LNCAP (cell line): ENCODE measurements around the gene GPAM.
A peak's percentile ranks its signal among the peaks of the same experiment; 100 is the strongest.

Experiments used
- TF ChIP-seq, protein P1 (sequence below): fragments of 450-650 bp; IDR thresholded peaks from 2 replicates; pipeline ENCODE4 v1.5.1; 2017; ENCODE audit warnings: mild to moderate bottlenecking

GPAM gene

DNA sequence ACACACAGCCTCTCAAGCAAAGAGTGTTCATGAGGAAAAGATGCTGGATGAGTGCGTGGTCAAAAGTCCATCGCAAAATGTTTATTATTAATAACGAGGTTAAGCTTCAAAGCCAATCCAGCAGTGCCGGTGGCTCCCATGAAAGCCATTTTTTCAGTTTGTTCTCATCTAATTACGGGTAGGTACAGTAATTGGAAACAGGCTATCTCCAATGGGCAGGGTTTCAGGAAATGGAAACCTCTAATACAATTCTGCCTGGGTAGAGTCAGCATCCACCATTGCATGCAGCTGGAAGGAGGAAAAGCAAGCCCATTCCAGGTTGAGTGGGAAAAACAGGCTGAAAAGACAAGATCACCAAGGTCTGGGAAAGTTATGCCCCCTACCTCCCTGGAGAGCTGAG lies 57.4 kb downstream of the GPAM start:
- TF ChIP-seq, protein P1, sequence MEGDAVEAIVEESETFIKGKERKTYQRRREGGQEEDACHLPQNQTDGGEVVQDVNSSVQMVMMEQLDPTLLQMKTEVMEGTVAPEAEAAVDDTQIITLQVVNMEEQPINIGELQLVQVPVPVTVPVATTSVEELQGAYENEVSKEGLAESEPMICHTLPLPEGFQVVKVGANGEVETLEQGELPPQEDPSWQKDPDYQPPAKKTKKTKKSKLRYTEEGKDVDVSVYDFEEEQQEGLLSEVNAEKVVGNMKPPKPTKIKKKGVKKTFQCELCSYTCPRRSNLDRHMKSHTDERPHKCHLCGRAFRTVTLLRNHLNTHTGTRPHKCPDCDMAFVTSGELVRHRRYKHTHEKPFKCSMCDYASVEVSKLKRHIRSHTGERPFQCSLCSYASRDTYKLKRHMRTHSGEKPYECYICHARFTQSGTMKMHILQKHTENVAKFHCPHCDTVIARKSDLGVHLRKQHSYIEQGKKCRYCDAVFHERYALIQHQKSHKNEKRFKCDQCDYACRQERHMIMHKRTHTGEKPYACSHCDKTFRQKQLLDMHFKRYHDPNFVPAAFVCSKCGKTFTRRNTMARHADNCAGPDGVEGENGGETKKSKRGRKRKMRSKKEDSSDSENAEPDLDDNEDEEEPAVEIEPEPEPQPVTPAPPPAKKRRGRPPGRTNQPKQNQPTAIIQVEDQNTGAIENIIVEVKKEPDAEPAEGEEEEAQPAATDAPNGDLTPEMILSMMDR = no peak

DNA sequence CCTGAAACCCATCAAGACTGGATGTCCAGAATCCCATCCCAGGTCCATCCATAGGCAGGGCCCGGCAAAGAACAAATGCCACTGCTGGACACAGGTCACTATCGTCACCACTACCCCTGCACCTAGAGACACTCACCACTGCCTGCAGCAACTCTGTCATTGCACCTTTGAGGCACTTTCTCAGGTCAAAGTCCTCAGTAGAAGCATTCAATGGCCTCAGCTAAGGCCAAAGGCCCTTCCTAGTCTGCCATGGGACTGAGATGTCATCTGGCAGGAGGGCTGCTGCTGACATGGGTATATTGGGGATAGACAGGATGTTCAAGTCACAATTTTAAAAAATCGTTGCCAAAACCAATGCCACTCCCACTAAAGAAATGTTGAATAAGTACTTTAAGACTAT lies 58.7 kb downstream of the GPAM start:
- TF ChIP-seq, protein P1 = no peak

DNA sequence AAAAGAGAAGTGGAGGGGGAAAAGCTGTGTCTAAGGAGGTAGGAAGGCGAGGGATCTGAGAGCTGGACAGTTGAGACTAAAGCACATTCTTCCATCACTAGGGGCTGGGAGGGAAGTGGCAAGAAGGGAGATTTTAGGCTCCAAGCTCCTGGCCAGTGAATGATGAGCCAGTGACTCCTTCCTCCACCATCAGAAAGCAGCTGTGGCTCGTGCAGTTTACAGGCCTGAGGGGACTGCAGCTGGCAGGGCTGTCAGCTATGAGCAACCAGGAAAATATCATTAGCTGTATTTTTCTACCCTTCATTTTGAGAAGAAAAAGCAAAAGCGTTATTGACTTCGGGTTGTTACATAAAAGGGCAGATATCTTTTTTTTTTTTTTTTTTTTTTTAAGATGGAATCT lies 60.7 kb downstream of the GPAM start:
- TF ChIP-seq, protein P1 = no peak

DNA sequence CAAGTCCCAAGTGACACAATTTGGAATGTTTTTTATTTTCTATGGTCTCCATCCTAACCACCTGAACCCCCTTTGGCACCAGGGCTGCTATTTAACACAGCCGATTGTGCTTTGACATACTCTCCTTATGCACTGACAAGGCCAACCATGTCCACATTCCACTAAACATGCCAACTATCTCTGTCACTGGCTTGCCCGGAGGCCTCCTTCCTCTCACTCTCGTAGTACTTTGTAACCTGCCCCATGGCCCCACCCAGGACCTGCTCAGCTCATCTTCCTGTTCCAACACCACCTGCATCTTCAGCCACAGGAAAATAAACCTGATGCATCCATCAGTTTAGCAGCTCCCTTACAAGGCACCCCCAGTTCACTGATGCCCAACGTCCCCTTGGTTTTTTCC lies 63.1 kb downstream of the GPAM start:
- TF ChIP-seq, protein P1 = no peak

DNA sequence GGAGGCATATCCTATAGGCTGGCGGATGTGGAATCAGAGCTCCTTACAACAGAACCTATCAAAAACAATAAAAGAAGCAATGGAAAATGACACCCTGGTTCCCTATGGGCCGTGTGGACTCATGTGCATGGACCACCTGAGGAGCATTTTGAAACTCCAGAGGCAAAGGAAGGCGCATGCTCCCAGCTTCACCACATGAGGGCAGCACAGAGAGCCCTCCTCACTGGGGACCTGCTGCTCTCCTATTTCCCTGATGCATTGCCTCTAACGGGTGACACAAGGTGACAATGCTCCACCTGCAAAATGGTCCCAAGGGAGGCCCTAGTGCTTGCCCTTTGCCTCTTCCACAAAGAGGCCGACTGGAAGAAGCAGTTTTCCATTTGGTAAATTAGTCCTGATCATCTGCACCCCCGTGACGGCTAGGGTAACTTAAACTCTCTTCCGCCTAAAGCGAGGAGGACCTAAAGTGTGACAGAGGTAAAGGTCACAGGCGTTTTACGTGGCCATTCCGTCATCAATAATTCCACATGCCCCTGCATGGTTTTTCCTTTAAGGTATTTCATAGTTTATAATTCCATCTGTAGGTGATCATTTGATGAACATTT lies 67.7 kb downstream of the GPAM start:
- TF ChIP-seq, protein P1 = peak; percentile 82
